HG03439 (cell line): Measurements from ENCODE around the gene BOK.
"Not testable (repeated sequence)": the region's sequence is repeated elsewhere in the genome, so short reads cannot be mapped to it uniquely, and the experiment has no call there.

Source experiments
- ATAC-seq: cut with Tn5 transposase; IDR thresholded peaks from one replicate; pipeline ENCODE4 v1.9.1; 2021; ENCODE audit warnings: mild to moderate bottlenecking, moderate library complexity; ENCODE audit not compliant: unreplicated experiment

The BOK gene

GRCh38 chr2:241570961-241571581 is 12.5 kb downstream of the BOK start:
- ATAC-seq: no peak

GRCh38 chr2:241571821-241572620 is 13.5 kb downstream of the BOK start:
- no peak for ATAC-seq

- ATAC-seq: not testable (repeated sequence)
Observed at GRCh38 chr2:241572915-241573651, 14.5 kb downstream of the BOK start.

- no peak for ATAC-seq
Observed at GRCh38 chr2:241573741-241574140, 15.2 kb downstream of the BOK start.

GRCh38 chr2:241574911-241575623 is 16.5 kb downstream of the BOK start:
- no peak for ATAC-seq

GRCh38 chr2:241575624-241576292 is 17.2 kb downstream of the BOK start:
- ATAC-seq: no peak

GRCh38 chr2:241576293-241576654 is 17.7 kb downstream of the BOK start:
- ATAC-seq: no peak

GRCh38 chr2:241577413-241578122 is 19.0 kb downstream of the BOK start:
- no peak for ATAC-seq

- no peak for ATAC-seq
Observed at GRCh38 chr2:241579281-241579680, 20.7 kb downstream of the BOK start.

- no peak for ATAC-seq
Observed at GRCh38 chr2:241582328-241582727, 23.8 kb downstream of the BOK start.

- ATAC-seq: no peak
Observed at GRCh38 chr2:241582806-241583205, 24.3 kb downstream of the BOK start.

GRCh38 chr2:241584436-241584835 is 25.9 kb downstream of the BOK start:
- no peak for ATAC-seq

GRCh38 chr2:241586564-241587264 is 28.2 kb downstream of the BOK start:
- no peak for ATAC-seq

GRCh38 chr2:241589863-241590262 is 31.3 kb downstream of the BOK start:
- not testable (repeated sequence) for ATAC-seq

GRCh38 chr2:241590496-241591455 is 32.2 kb downstream of the BOK start:
- not testable (repeated sequence) for ATAC-seq

GRCh38 chr2:241592126-241592845 is 33.7 kb downstream of the BOK start:
- ATAC-seq: no peak

- ATAC-seq: no peak
Observed at GRCh38 chr2:241593271-241593670, 34.7 kb downstream of the BOK start.
